ENCODE measurements around the gene KRT9.

KRT9 gene

DNA sequence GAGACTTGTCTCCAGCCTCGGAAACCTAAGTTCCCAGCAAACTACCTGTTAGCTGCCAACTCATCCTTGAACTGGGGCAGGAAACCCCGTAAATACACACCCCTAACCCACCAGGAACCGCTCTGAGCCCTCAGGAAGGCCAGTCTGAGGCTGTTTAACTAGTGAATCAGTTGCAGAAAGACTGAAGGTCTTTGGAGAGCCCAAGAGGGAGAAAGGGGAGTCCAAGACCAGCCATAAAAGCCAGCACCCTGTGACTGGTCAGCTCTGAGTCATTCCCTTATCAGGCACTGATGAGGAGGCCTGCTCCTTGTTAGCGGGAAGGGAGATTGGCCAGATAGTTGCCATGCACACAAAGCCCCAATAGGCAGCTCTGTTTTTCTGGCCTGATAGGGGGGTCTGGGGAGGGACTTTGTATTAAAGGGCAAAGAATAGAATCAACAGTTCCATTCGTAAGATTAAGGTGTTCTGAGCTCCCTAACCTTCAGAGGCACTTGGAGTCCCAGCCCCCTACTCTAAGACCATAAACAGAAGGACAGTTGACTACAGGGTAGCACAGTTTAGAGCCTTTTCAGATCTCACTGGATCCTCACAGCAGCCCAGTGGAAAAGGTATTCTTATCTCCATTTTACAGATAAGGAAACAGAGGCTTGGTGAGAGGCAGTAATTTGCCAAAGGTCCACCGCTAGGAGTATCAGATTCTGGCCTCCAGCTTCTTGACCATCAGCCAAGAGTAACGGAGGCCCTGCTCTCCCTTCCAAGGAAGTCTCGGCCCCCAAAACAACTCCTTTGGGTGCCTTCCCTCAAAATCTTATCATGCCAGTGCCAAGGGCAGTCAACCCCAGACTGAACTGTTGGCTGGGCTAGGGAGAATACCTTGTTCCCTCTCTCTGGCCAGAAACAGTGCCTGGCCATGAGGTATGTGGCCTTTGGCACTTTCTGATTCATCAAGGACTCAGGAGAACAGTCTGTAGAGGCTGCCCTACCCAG lies 41.5 kb downstream of the KRT9 start:
- TF ChIP-seq, protein P1, sequence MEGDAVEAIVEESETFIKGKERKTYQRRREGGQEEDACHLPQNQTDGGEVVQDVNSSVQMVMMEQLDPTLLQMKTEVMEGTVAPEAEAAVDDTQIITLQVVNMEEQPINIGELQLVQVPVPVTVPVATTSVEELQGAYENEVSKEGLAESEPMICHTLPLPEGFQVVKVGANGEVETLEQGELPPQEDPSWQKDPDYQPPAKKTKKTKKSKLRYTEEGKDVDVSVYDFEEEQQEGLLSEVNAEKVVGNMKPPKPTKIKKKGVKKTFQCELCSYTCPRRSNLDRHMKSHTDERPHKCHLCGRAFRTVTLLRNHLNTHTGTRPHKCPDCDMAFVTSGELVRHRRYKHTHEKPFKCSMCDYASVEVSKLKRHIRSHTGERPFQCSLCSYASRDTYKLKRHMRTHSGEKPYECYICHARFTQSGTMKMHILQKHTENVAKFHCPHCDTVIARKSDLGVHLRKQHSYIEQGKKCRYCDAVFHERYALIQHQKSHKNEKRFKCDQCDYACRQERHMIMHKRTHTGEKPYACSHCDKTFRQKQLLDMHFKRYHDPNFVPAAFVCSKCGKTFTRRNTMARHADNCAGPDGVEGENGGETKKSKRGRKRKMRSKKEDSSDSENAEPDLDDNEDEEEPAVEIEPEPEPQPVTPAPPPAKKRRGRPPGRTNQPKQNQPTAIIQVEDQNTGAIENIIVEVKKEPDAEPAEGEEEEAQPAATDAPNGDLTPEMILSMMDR (conservative IDR thresholded peaks at IDR 0.05) = no peak
- H3K27ac ChIP-seq = no peak overlapping the region

DNA sequence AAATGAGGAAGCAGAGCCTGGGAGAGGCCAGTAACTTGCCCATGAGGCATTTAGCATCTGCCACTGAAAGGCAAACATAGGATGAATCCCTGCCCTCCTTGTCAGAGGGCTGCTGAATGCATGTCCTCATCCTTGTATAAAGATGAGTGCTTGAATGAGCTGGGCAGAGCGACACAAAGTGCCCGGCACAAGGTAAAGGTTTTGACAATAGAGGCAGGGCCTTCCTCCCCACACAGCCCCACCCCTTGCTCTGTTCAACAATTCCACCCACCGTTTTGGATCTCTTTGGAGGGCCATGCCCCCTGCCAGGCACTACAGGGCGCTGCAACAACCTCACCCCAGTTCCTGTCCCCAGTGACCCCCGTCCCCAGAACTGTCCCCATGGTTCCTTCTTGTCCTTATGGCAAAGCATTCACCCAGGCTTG lies 42.4 kb downstream of the KRT9 start:
- TF ChIP-seq, protein P1 (conservative IDR thresholded peaks at IDR 0.05) = no peak
- H3K27ac ChIP-seq = no peak overlapping the region

DNA sequence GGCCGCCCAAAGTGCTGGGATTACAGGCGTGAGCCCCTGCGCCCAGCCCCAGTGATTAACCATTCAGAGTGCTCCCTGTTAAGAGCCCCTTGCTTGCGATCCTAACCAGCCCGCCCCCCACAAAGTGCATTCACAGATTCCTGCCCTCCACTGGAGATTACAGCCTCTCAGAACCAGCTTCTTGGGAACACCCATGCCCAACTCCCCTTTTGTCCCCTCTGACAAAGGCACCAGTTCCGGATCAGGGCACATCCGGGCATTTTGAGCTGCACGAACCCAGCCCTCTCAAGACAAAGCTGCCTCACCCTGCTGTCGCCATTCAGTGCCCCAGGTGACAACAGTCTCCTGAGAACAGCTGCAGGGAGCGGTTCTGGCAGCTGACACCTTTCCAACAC lies 42.9 kb downstream of the KRT9 start:
- TF ChIP-seq, protein P1 (conservative IDR thresholded peaks at IDR 0.05) = no peak
- H3K27ac ChIP-seq = peak overlapping the region; percentile 83; the same call in 1 of the 2 replicates

DNA sequence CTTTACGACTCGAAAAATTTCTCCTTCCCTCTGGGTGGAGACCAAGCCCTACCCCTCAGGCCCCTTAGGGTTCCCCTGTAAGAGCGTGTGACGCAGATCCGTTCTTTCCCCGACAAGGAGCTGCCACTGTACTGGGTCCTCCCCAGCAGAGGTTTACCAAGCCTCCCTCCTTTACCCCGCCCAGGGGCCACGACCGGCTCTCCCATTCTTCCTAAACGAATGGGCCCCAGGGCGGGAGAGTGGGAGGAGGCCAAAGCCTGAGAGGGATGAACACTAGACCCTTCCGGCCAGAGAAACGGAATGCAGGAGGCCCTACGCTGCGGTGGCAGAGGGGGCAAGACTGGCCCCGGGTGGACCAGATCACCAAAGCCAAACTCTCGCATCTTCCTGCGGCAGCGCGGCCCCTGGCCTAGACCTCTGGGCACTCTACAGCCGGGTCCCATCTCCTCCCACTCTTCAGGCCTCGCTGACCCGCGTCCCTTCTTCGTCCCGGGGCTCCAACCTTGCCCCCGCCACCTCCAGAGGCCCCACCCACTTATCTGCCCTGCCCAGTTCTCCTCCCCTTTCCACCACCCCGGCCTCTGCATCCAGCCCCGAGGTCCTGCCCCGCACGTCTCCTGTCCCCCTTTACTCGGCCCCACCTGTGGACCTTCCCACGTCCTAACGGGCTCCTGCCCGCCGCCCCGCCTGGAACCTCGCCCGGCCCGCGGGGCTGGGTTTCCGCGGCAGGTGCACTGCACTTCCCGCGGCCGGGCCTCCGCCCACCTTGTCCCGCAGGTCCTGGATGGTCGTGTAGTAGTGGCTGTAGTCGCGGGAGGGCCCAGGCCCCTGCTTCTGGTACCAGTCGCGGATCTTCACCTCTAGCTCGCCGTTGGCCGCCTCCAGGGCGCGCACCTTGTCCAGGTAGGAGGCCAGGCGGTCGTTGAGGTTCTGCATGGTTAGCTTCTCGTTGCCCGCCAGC lies 44.5 kb downstream of the KRT9 start:
- TF ChIP-seq, protein P1 (conservative IDR thresholded peaks at IDR 0.05) = peak; percentile 37; the same call in 1 of the 2 replicates

DNA sequence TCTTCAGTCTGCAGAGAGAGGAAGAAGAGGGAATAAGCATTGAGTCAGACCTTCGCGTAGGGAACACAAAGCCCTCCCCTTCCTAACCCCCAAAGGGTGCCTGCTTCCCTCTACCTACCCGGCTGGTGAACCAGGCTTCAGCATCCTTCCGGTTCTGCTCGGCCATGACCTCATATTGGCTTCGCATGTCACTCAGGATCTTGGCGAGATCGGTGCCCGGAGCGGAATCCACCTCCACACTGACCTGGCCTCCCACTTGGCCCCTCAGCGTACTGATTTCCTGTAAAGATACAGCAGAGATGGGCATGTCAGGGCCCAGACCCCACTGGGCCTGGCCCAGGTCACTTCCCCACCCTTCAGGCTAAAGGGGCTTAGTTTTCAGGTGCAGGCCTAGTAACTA lies 47.6 kb downstream of the KRT9 start:
- TF ChIP-seq, protein P1 (conservative IDR thresholded peaks at IDR 0.05) = no peak
- H3K27ac ChIP-seq = no peak overlapping the region

More for the DNA sequence above, 44.5 kb downstream of the KRT9 start:
- H3K27ac ChIP-seq = peak overlapping the region; percentile 83

DNA sequence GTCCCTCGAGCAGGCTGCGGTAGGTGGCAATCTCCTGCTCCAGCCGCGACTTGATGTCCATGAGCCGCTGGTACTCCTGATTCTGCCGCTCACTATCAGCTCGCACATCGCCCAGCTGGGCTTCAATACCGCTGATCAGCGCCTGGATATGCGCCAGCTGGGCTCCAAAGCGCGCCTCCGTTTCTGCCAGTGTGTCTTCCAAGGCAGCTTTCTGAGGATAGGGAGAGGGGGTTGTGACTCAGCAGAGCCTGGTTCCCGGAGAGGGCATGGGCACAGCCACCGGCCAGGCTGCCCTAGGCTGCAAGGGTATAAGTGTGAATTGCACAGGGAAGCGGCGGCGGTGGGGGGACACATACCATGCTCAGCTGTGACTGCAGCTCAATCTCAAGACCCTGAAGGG lies 48.1 kb downstream of the KRT9 start:
- no peak overlapping the region for H3K27ac ChIP-seq
- TF ChIP-seq, protein P1 (conservative IDR thresholded peaks at IDR 0.05) = no peak

DNA sequence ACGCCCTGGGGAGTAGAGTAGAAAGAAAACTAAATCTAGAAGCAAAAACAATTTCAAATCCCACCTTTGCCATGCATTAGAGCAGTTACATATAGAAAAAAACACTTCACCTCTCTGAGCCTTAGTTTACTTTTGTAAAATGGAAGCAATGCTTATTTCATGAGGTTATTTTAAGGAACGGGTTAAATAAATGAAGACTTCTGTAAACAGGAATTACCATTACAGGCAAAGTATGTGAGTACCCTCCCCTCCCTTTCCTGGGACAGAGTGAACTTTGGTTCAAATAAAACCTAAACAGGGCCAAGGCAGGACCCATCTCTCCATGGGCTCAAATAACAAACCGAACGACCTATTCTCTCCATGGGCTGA lies 48.6 kb downstream of the KRT9 start:
- TF ChIP-seq, protein P1 (conservative IDR thresholded peaks at IDR 0.05) = no peak
- no peak overlapping the region for H3K27ac ChIP-seq
